Prostate gland (tissue), 2 donors: ENCODE data around the gene SLC17A1.

Experiments used
- CTCF ChIP-seq, 4 experiments: fragments of 200-600 bp in 2 of 4; fragments of 450-650 bp in 2 of 4; sonication (generic) in 2 of 4; IDR thresholded peaks; 1 replicate in 3 of 4; 2 replicates in 1 of 4; pipeline ENCODE4 v1.5.1; 2016 to 2019; ENCODE audit warnings: antibody characterized with exemption in 4 of 4, mild to moderate bottlenecking in 2 of 4, moderate library complexity in 2 of 4
- POLR2A ChIP-seq: fragments of 450-650 bp; IDR thresholded peaks from one replicate; pipeline ENCODE4 v1.6.1; 2016; ENCODE audit warnings: antibody characterized with exemption, mild to moderate bottlenecking
- POLR2AphosphoS5 ChIP-seq: sonication (generic); formaldehyde crosslinking; IDR thresholded peaks from one replicate; pipeline ENCODE4 v1.6.1; 2017; ENCODE audit warnings: antibody characterized with exemption

GRCh38 chr6:25753079-25753478, 78.8 kb downstream of the SLC17A1 start:
- TF ChIP-seq CTCF (IDR thresholded peaks at IDR 0.05) (no peak), POLR2A (no peak), POLR2AphosphoS5 (no peak)
